GM23338 (cell line): Measurements from ENCODE around the gene PARP14. TPM values are rescaled to one million over a fixed set of nuclear protein-coding genes. Genes with fewer than 3 reads are reported as not detected.
"Not testable (repeated sequence)": the region's sequence is repeated elsewhere in the genome, so short reads cannot be mapped to it uniquely, and the experiment has no call there.

ENCODE experiments used
- ATAC-seq: fragments of 200-7000 bp; cut with Tn5 transposase; 3 replicates; pipeline ENCODE4 v1.9.1; 2020
- DNase-seq: peaks from one replicate; pipeline ENCODE4 v3.0.0-alpha.2; 2015; ENCODE audit warnings: low spot score
- H2AFZ ChIP-seq: fragments of 200-600 bp; sonication (generic); 2 replicates; pipeline ENCODE4 v1.8.0; 2016; ENCODE audit warnings: antibody characterized with exemption, mild to moderate bottlenecking, moderate library complexity
- H3F3A ChIP-seq: fragments of 200-600 bp; sonication (generic); replicated peaks from 2 replicates; pipeline ENCODE4 v1.8.0; 2017; ENCODE audit warnings: antibody characterized with exemption, mixed run types, low read depth
- H3K27ac ChIP-seq: fragments of 200-600 bp; sonication (generic); 2 replicates; pipeline ENCODE4 v1.6.1; 2016; ENCODE audit warnings: low read depth
- H3K27me3 ChIP-seq: fragments of 200-600 bp; sonication (generic); 2 replicates; pipeline ENCODE4 v1.8.0; 2016; ENCODE audit warnings: mild to moderate bottlenecking, mixed run types, moderate library complexity; ENCODE audit not compliant: insufficient read depth
- H3K36me3 ChIP-seq: fragments of 200-600 bp; sonication (generic); 2 replicates; pipeline ENCODE4 v1.8.0; 2016; ENCODE audit warnings: mild to moderate bottlenecking; ENCODE audit not compliant: insufficient read depth
- H3K4me1 ChIP-seq: fragments of 200-600 bp; sonication (generic); 2 replicates; pipeline ENCODE4 v1.8.0; 2016; ENCODE audit warnings: mild to moderate bottlenecking, moderate library complexity; ENCODE audit not compliant: insufficient read depth
- H3K4me2 ChIP-seq: fragments of 200-600 bp; sonication (generic); 2 replicates; pipeline ENCODE4 v1.7.1; 2017; ENCODE audit warnings: mixed run types
- H3K4me3 ChIP-seq: fragments of 200-600 bp; sonication (generic); 2 replicates; pipeline ENCODE4 v1.6.1; 2016; ENCODE audit warnings: mixed run types
- H3K79me2 ChIP-seq: fragments of 200-600 bp; sonication (generic); replicated peaks from 2 replicates; pipeline ENCODE4 v1.8.0; 2017; ENCODE audit warnings: mild to moderate bottlenecking; ENCODE audit not compliant: insufficient read depth
- H3K9me2 ChIP-seq: fragments of 200-600 bp; sonication (generic); 2 replicates; pipeline ENCODE4 v1.8.0; 2017; ENCODE audit not compliant: insufficient read depth
- H4K20me1 ChIP-seq: fragments of 200-600 bp; sonication (generic); replicated peaks from 2 replicates; pipeline ENCODE4 v1.8.0; 2017; ENCODE audit warnings: mild to moderate bottlenecking; ENCODE audit not compliant: insufficient read depth
- H3K27ac Mint-ChIP-seq: 2 replicates; pipeline ENCODE4 v1.8.0; 2020; ENCODE audit warnings: inconsistent platforms, mild to moderate bottlenecking, moderate library complexity, mixed read lengths
- H3K27me3 Mint-ChIP-seq: 3 replicates; pipeline ENCODE4 v1.8.0; 2022; ENCODE audit warnings: low read depth, mild to moderate bottlenecking, moderate library complexity, mixed read lengths, inconsistent platforms; ENCODE audit not compliant: insufficient read depth, poor library complexity
- H3K36me3 Mint-ChIP-seq: 3 replicates; pipeline ENCODE4 v1.8.0; 2021; ENCODE audit warnings: low read depth, mild to moderate bottlenecking, inconsistent platforms, moderate library complexity, mixed read lengths
- H3K4me1 Mint-ChIP-seq: 3 replicates; pipeline ENCODE4 v1.8.0; 2020; ENCODE audit warnings: mild to moderate bottlenecking, inconsistent platforms, mixed read lengths
- H3K4me3 Mint-ChIP-seq: 3 replicates; pipeline ENCODE4 v1.8.0; 2021; ENCODE audit warnings: moderate library complexity, mild to moderate bottlenecking, inconsistent platforms, mixed read lengths
- H3K9me3 Mint-ChIP-seq: 3 replicates; pipeline ENCODE4 v1.8.0; 2020; ENCODE audit warnings: moderate library complexity, mild to moderate bottlenecking, inconsistent platforms, mixed read lengths
- CTCF ChIP-seq, 2 experiments: fragments of 200-600 bp in 1 of 2; sonication (generic) in 1 of 2; conservative IDR thresholded peaks; 2 replicates each; pipeline versions ENCODE4 v1.5.1 to v1.6.1; 2016 to 2017; ENCODE audit warnings: antibody characterized with exemption in 2 of 2, low read depth in 2 of 2, mild to moderate bottlenecking in 2 of 2, moderate library complexity in 1 of 2
- EZH2 ChIP-seq: fragments of 200-600 bp; sonication (generic); IDR thresholded peaks from one replicate; pipeline ENCODE4 v1.8.0; 2017; ENCODE audit warnings: antibody characterized with exemption, mild to moderate bottlenecking, low read depth; ENCODE audit not compliant: unreplicated experiment
- EZH2phosphoT487 ChIP-seq: fragments of 200-600 bp; sonication (generic); IDR thresholded peaks from one replicate; pipeline ENCODE4 v1.8.1; 2018; ENCODE audit warnings: antibody characterized with exemption; ENCODE audit not compliant: unreplicated experiment
- ZNF114 ChIP-seq: fragments of 250-450 bp; sonication (Bioruptor Pico); IDR thresholded peaks from 2 replicates; pipeline ENCODE4 v1.5.0; 2020; ENCODE audit warnings: mild to moderate bottlenecking, moderate library complexity
- ZNF462 ChIP-seq: fragments of 250-450 bp; sonication (Bioruptor Pico); IDR thresholded peaks from 2 replicates; pipeline ENCODE4 v1.5.0; 2020; ENCODE audit warnings: mild to moderate bottlenecking, moderate library complexity
- polyA plus RNA-seq: library from polyadenylated mRNA; unstranded; fragments of >200 nt; fragmentation: Nextera tagmentation; extraction: Ambion mirVana; gene quantifications from 2 replicates; pipeline ENCODE4 v1.2.1, GENCODE V29; 2016
- total RNA-seq: library from RNA; depleted of rRNA; stranded (reverse); fragments of >200 nt; shearing (Covaris generic); gene quantifications from 2 replicates; pipeline ENCODE4 v1.2.3, GENCODE V29; 2014

The PARP14 gene
- total and polyA plus RNA-seq, 2 experiments from 2014 or later = 7.8 to 26.0 TPM

DNA sequence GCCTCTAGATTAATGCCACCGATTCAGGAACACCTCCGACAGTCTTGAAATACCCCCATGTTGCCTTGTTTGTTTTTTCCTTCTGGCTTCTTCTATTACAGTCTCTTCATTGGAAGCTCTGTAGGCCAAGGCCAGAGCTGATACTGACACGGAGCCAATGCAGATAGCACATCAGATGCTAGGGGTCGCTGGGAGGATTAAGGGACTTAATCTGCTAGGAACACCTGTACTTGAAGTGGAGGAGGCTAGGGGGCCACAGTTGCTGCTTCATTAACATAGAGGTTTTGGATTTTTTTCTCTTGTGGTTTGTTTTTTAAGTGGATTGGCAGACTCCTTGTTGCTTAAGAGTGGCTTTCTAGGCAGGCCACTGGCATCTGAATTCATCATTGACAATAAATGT, 49.6 kb downstream of the PARP14 start:
- H4K20me1 ChIP-seq = no peaks in the 10 kb centered on the region
- H3K27me3 Mint-ChIP-seq = peaks cover 16% of the 10 kb centered on the region
- H3K36me3 ChIP-seq = peaks cover 4% of the 10 kb centered on the region; the same call in 1 of the 2 replicates
- no peak overlapping the region for H3K4me3 Mint-ChIP-seq
- no peak overlapping the region for H3K4me3 ChIP-seq
- no peak overlapping the region for H3K4me2 ChIP-seq
- no peaks in the 10 kb centered on the region for H3K9me2 ChIP-seq
- ATAC-seq = peak; percentile 74
- no peaks in the 10 kb centered on the region for H3K4me1 ChIP-seq
- H3K27ac ChIP-seq = no peak overlapping the region
- peaks cover 51% of the 10 kb centered on the region for H3K36me3 Mint-ChIP-seq
- H3K4me1 Mint-ChIP-seq = peaks cover 6% of the 10 kb centered on the region; the same call in 2 of the 3 replicates
- no peak overlapping the region for H3K27ac Mint-ChIP-seq
- no peaks in the 10 kb centered on the region for H3K27me3 ChIP-seq
- peaks cover 50% of the 10 kb centered on the region for H3K9me3 Mint-ChIP-seq
- TF ChIP-seq ZNF114 (CRISPR knock-in tag) (no peak), EZH2phosphoT487 (no peak), CTCF (conservative IDR thresholded peaks at IDR 0.05; ENCODE audit: low read depth in 2 of 2) (peak in 1 of 2 experiments; percentile 29; a peak in 1 of 4 replicates)
- H3F3A ChIP-seq = no peaks in the 10 kb centered on the region
- H2AFZ ChIP-seq = no peak overlapping the region
- DNase-seq = peak; percentile 39
- no peaks in the 10 kb centered on the region for H3K79me2 ChIP-seq

DNA sequence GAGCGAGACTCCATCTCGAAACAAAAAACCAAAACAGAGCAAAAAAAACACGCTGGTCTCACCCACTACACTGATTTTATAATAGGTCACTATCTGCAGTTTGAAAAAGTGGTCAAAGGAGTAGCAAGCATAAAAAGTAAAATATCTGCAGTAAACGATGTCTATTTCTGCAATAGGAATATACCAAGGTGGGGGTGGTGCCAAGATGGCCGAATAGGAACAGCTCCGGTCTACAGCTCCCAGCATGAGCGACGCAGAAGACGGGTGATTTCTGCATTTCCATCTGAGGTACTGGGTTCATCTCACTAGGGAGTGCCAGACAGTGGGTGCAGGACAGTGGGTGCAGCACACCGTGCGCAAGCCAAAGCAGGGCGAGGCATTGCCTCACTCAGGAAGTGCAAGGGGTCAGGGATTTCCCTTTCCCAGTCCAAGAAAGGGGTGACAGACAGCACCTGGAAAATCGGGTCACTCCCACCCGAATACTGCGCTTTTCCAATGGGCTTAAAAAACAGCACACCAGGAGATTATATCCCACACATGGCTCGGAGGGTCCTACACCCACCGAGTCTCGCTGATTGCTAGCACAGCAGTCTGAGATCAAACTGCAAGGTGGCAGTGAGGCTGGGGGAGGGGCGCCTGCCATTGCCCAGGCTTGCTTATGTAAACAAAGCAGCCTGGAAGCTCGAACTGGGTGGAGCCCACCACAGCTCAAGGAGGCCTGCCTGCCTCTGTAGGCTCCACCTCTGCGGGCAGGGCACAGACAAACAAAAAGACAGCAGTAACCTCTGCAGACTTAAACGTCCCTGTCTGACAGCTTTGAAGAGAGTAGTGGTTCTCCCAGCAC, 52.3 kb downstream of the PARP14 start:
- H3K4me2 ChIP-seq, ATAC-seq, H3F3A ChIP-seq, H4K20me1 ChIP-seq, H3K79me2 ChIP-seq, H3K27ac Mint-ChIP-seq, H3K9me2 ChIP-seq, H3K4me3 ChIP-seq, H3K4me1 ChIP-seq, H3K4me3 Mint-ChIP-seq, H3K36me3 ChIP-seq, DNase-seq, H3K27me3 ChIP-seq, H2AFZ ChIP-seq, H3K27ac ChIP-seq, H3K4me1 Mint-ChIP-seq: not testable (repeated sequence)
- peaks cover 16% of the 10 kb centered on the region for H3K27me3 Mint-ChIP-seq
- H3K9me3 Mint-ChIP-seq = peaks cover 40% of the 10 kb centered on the region
- H3K36me3 Mint-ChIP-seq = peaks cover 42% of the 10 kb centered on the region

GRCh38 chr3:122739172-122739571, 58.5 kb downstream of the PARP14 start:
- H3K36me3 Mint-ChIP-seq = peaks cover 47% of the 10 kb centered on the region
- no peaks in the 10 kb centered on the region for H3K27me3 Mint-ChIP-seq
- no peak overlapping the region for H3K4me3 Mint-ChIP-seq
- Histone ChIP-seq H3K9me2 (no peaks in the 10 kb centered on the region), H3K27me3 (no peaks in the 10 kb centered on the region), H4K20me1 (no peaks in the 10 kb centered on the region), H3K36me3 (no peaks in the 10 kb centered on the region; the same call in 1 of the 2 replicates), H3K4me3 (no peak overlapping the region), H3K4me1 (peaks cover 8% of the 10 kb centered on the region; the same call in 1 of the 2 replicates), H2AFZ (no peak overlapping the region), H3K4me2 (no peak overlapping the region; the same call in 1 of the 2 replicates), H3F3A (no peaks in the 10 kb centered on the region), H3K79me2 (no peaks in the 10 kb centered on the region), H3K27ac (0 out of 2 replicates have a peak overlapping the region, but pooled peaks have one; percentile 6)
- ATAC-seq (peak; percentile 86), DNase-seq (peak; percentile 43)
- H3K27ac Mint-ChIP-seq = no peak overlapping the region
- peaks cover 9% of the 10 kb centered on the region; the same call in 1 of the 3 replicates for H3K9me3 Mint-ChIP-seq
- peaks cover 10% of the 10 kb centered on the region; the same call in 2 of the 3 replicates for H3K4me1 Mint-ChIP-seq
- no peak for TF ChIP-seq ZNF462 (CRISPR knock-in tag)
- TF ChIP-seq EZH2 = no peak
